ENCODE data around the gene ERBB4.

- TF ChIP-seq ZFP30 (CRISPR knock-in tag; IDR thresholded peaks at IDR 0.05) = no peak
- TF ChIP-seq RARB (CRISPR knock-in tag; IDR thresholded peaks at IDR 0.05) = no peak
- no peak for TF ChIP-seq CREB5 (CRISPR knock-in tag; IDR thresholded peaks at IDR 0.05; ENCODE audit: low read depth)
Observed at GRCh38 chr2:211344289-211344688, 1194.3 kb downstream of the ERBB4 start.

Data from SK-N-SH treated with all-trans-retinoic acid at 6 μM for 48 hours (cell line).